HCT116 (cell line): ENCODE data around the gene SCG5. TPM values are rescaled to one million over a fixed set of nuclear protein-coding genes. Genes with fewer than 3 reads are reported as not detected.

Source experiments
- ATAC-seq: fragments of 200-7000 bp; cut with Tn5 transposase; 2 replicates; pipeline ENCODE4 v1.9.1; 2020; ENCODE audit warnings: mild to moderate bottlenecking, moderate library complexity
- BruUV-seq: library from RNA; stranded (reverse); fragments of 400-500 nt; replicated peaks from 2 replicates; lab custom pipeline; 2021; lab: Mats Ljungman, UMichigan
- CTCF ChIA-PET: fragments of 300-600 bp; sonication (Branson Sonifier 250); formaldehyde crosslinking; loops from one replicate; lab custom pipeline; 2021; ENCODE audit warnings: antibody characterized with exemption; lab: Charles Lee
- POLR2A ChIA-PET: fragments of 300-600, 350-600 bp; sonication (Branson Sonifier 250); formaldehyde crosslinking; loops from one replicate; lab custom pipeline; 2021; ENCODE audit warnings: antibody characterized with exemption; lab: Charles Lee
- RAD21 ChIA-PET, 2 experiments: fragments of 300-600 bp; sonication (Branson Sonifier 250); formaldehyde crosslinking; loops; one replicate each; lab custom pipeline; 2023; ENCODE audit warnings: low total read pairs in 2 of 2; ENCODE audit not compliant: uncharacterized antibody in 2 of 2, unreplicated experiment in 2 of 2, low non-redundant PET in 1 of 2; lab: Charles Lee
- DNase-seq: peaks from one replicate; pipeline ENCODE4 v3.0.0-alpha.2; 2010; ENCODE audit warnings: low read depth, low spot score
- H2AFZ ChIP-seq: fragments of 200-600 bp; shearing (Covaris generic), sonication (generic); 2 replicates; pipeline ENCODE4 v1.6.1; 2017; ENCODE audit warnings: low read depth, mixed run types, mixed read lengths, antibody characterized with exemption, low read length; ENCODE audit not compliant: poor library complexity, severe bottlenecking
- H3K27ac ChIP-seq: 2 replicates; pipeline ENCODE4 v1.5.1; 2012; ENCODE audit warnings: low read depth, low read length
- H3K27me3 ChIP-seq: fragments of 200-600 bp; sonication (generic); 2 replicates; pipeline ENCODE4 v1.6.1; 2016; ENCODE audit warnings: mixed run types, low read length, mixed read lengths; ENCODE audit not compliant: insufficient read depth
- H3K36me3 ChIP-seq, 2 experiments: fragments of 200-500 bp in 1 of 2; fragments of 200-600 bp in 1 of 2; sonication (Bioruptor generic) in 1 of 2; sonication (generic) in 1 of 2; 2 replicates each; pipeline versions ENCODE4 v1.5.1 to v1.6.1; 2014 to 2016; ENCODE audit warnings: low read length in 2 of 2, inconsistent platforms in 1 of 2, mixed read lengths in 1 of 2, mixed run types in 1 of 2; ENCODE audit not compliant: insufficient read depth in 2 of 2, control insufficient read depth in 1 of 2
- H3K4me1 ChIP-seq, 2 experiments: fragments of 200-600 bp in 1 of 2; sonication (generic) in 1 of 2; 2 replicates each; pipeline versions ENCODE4 v1.5.1 to v1.6.1; 2012 to 2017; ENCODE audit warnings: low read length in 2 of 2, inconsistent platforms in 1 of 2, mild to moderate bottlenecking in 1 of 2, mixed read lengths in 1 of 2, mixed run types in 1 of 2, moderate library complexity in 1 of 2; ENCODE audit not compliant: insufficient read depth in 2 of 2, control insufficient read depth in 1 of 2
- H3K4me2 ChIP-seq: fragments of 200-600 bp; sonication (generic); 2 replicates; pipeline ENCODE4 v1.6.1; 2017; ENCODE audit warnings: mixed run types, low read length, mixed read lengths
- H3K4me3 ChIP-seq, 2 experiments: fragments of 200-600 bp in 1 of 2; sonication (generic) in 1 of 2; replicated peaks in 1 of 2; 2 replicates each; pipeline ENCODE4 v1.5.1; 2011 to 2016; ENCODE audit warnings: low read length in 2 of 2, control low read depth in 1 of 2, low read depth in 1 of 2, mild to moderate bottlenecking in 1 of 2, mixed read lengths in 1 of 2, mixed run types in 1 of 2
- H3K79me2 ChIP-seq: fragments of 200-600 bp; sonication (generic); 2 replicates; pipeline ENCODE4 v1.6.1; 2017; ENCODE audit warnings: mild to moderate bottlenecking, mixed run types, low read length, moderate library complexity, mixed read lengths; ENCODE audit not compliant: insufficient read depth
- H3K9ac ChIP-seq: fragments of 200-600 bp; sonication (generic); 2 replicates; pipeline ENCODE4 v1.6.1; 2016; ENCODE audit warnings: low read length, mixed read lengths
- H3K9me2 ChIP-seq: fragments of 200-600 bp; sonication (generic), shearing (Covaris generic); 2 replicates; pipeline ENCODE4 v1.6.1; 2017; ENCODE audit warnings: mixed run types, mild to moderate bottlenecking, moderate library complexity; ENCODE audit not compliant: insufficient read depth
- H3K9me3 ChIP-seq, 2 experiments: fragments of 200-500 bp in 1 of 2; fragments of 200-600 bp in 1 of 2; sonication (Bioruptor generic) in 1 of 2; sonication (generic) in 1 of 2; 2 replicates each; pipeline ENCODE4 v1.6.1; 2014 to 2017; ENCODE audit warnings: low read length in 2 of 2, mixed read lengths in 2 of 2, inconsistent platforms in 1 of 2, low read depth in 1 of 2, mild to moderate bottlenecking in 1 of 2, mixed run types in 1 of 2, moderate library complexity in 1 of 2; ENCODE audit not compliant: control insufficient read depth in 1 of 2, insufficient read depth in 1 of 2
- H4K20me1 ChIP-seq: fragments of 200-600 bp; sonication (generic), shearing (Covaris generic); 2 replicates; pipeline ENCODE4 v1.6.1; 2017; ENCODE audit warnings: mixed run types, mild to moderate bottlenecking, moderate library complexity; ENCODE audit not compliant: insufficient read depth
- ATF3 ChIP-seq: IDR thresholded peaks from 2 replicates; pipeline ENCODE4 v1.6.1; 2012
- CEBPB ChIP-seq: IDR thresholded peaks from 2 replicates; pipeline ENCODE4 v1.6.1; 2012; ENCODE audit warnings: low read depth
- CTCF ChIP-seq, 3 experiments: fragments of 200-600 bp in 1 of 3; sonication (generic) in 1 of 3; IDR thresholded peaks in 2 of 3; conservative IDR thresholded peaks in 1 of 3; 2 replicates each; pipeline ENCODE4 v1.5.1; 2012 to 2017; ENCODE audit warnings: low read depth in 2 of 3, low read length in 2 of 3, antibody characterized with exemption in 1 of 3, borderline replicate concordance in 1 of 3, control low read depth in 1 of 3, mild to moderate bottlenecking in 1 of 3, mixed read lengths in 1 of 3, mixed run types in 1 of 3, moderate library complexity in 1 of 3; ENCODE audit not compliant: insufficient read depth in 1 of 3
- EGR1 ChIP-seq: IDR thresholded peaks from 2 replicates; pipeline ENCODE4 v1.6.1; 2012; ENCODE audit warnings: low read depth
- ELF1 ChIP-seq: IDR thresholded peaks from 2 replicates; pipeline ENCODE4 v1.6.1; 2012; ENCODE audit warnings: low read depth, borderline replicate concordance
- EZH2 ChIP-seq: fragments of 200-600 bp; sonication (generic); IDR thresholded peaks from 2 replicates; pipeline ENCODE4 v1.6.1; 2017; ENCODE audit warnings: antibody characterized with exemption, mixed run types
- EZH2phosphoT487 ChIP-seq: fragments of 200-600 bp; IDR thresholded peaks from 2 replicates; pipeline ENCODE4 v1.6.1; 2018; ENCODE audit warnings: antibody characterized with exemption, borderline replicate concordance
- FOSL1 ChIP-seq: IDR thresholded peaks from 2 replicates; pipeline ENCODE4 v1.6.1; 2012; ENCODE audit warnings: low read depth
- JUND ChIP-seq: IDR thresholded peaks from 2 replicates; pipeline ENCODE4 v1.6.1; 2012
- MAX ChIP-seq: IDR thresholded peaks from 2 replicates; pipeline ENCODE4 v1.6.1; 2012
- POLR2A ChIP-seq: IDR thresholded peaks from 2 replicates; pipeline ENCODE4 v1.7.0; 2011; ENCODE audit warnings: borderline replicate concordance; ENCODE audit not compliant: insufficient read depth, insufficient read length; ENCODE audit errors: extremely low read depth
- RAD21 ChIP-seq: IDR thresholded peaks from 2 replicates; pipeline ENCODE4 v1.6.1; 2012; ENCODE audit warnings: low read depth, mild to moderate bottlenecking
- SIN3A ChIP-seq: IDR thresholded peaks from 2 replicates; pipeline ENCODE4 v1.6.1; 2012; ENCODE audit warnings: low read depth
- SP1 ChIP-seq: IDR thresholded peaks from 2 replicates; pipeline ENCODE4 v1.6.1; 2012; ENCODE audit warnings: low read depth
- SRF ChIP-seq: IDR thresholded peaks from 2 replicates; pipeline ENCODE4 v1.6.1; 2012; ENCODE audit warnings: low read depth
- YY1 ChIP-seq: IDR thresholded peaks from 2 replicates; pipeline ENCODE4 v1.6.1; 2011; ENCODE audit warnings: low read length, low read depth, moderate library complexity, mild to moderate bottlenecking; ENCODE audit not compliant: insufficient replicate concordance; ENCODE audit errors: extremely low read depth
- ZFX ChIP-seq: fragments of 450-650 bp; IDR thresholded peaks from 2 replicates; pipeline ENCODE4 v1.6.1; 2017
- ZNF274 ChIP-seq: fragments of 200-500 bp; sonication (Bioruptor generic); IDR thresholded peaks from 2 replicates; pipeline ENCODE4 v1.6.1; 2014; ENCODE audit warnings: mild to moderate bottlenecking, low read depth, low read length, inconsistent platforms
- intact Hi-C: fragments of 100-400 bp; cut with micrococcal nuclease; formaldehyde crosslinking; loops from 2 replicates; pipeline ENCODE4 v1.10.0; 2022
- total RNA-seq: library from RNA; stranded (reverse); gene quantifications from one replicate; pipeline ENCODE4 v1.2.1, GENCODE V29; 2021; ENCODE audit not compliant: unreplicated experiment
- TF ChIP-seq, protein P1 (sequence below): IDR thresholded peaks from 2 replicates; pipeline ENCODE4 v1.6.1; 2011; ENCODE audit warnings: mild to moderate bottlenecking, low read length, moderate library complexity; ENCODE audit not compliant: insufficient replicate concordance; ENCODE audit errors: extremely low read depth

Gene SCG5
- total RNA-seq, 1 experiment from 2014 or later, result 1.7 TPM

GRCh38 chr15:32676169-32676568 is 34.7 kb downstream of the SCG5 start:
- Histone ChIP-seq H3K9me3 (no peaks in the 10 kb centered on the region), H3K4me1 (no peaks in the 10 kb centered on the region), H3K9ac (no peak overlapping the region), H4K20me1 (no peaks in the 10 kb centered on the region), H3K27me3 (no peaks in the 10 kb centered on the region), H3K9me2 (no peaks in the 10 kb centered on the region), H3K36me3 (no peaks in the 10 kb centered on the region), H3K79me2 (no peaks in the 10 kb centered on the region), H3K4me3 (no peak overlapping the region), H3K27ac (no peak overlapping the region), H3K4me2 (no peak overlapping the region), H2AFZ (no peak overlapping the region)
- no TSS peak for BruUV-seq
- TF ChIP-seq, protein P1, sequence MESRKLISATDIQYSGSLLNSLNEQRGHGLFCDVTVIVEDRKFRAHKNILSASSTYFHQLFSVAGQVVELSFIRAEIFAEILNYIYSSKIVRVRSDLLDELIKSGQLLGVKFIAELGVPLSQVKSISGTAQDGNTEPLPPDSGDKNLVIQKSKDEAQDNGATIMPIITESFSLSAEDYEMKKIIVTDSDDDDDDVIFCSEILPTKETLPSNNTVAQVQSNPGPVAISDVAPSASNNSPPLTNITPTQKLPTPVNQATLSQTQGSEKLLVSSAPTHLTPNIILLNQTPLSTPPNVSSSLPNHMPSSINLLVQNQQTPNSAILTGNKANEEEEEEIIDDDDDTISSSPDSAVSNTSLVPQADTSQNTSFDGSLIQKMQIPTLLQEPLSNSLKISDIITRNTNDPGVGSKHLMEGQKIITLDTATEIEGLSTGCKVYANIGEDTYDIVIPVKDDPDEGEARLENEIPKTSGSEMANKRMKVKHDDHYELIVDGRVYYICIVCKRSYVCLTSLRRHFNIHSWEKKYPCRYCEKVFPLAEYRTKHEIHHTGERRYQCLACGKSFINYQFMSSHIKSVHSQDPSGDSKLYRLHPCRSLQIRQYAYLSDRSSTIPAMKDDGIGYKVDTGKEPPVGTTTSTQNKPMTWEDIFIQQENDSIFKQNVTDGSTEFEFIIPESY, result no peak
- TF ChIP-seq EGR1, result no peak
- TF ChIP-seq ATF3, result no peak
- TF ChIP-seq EZH2, result no peak
- no peak for TF ChIP-seq JUND
- no peak for TF ChIP-seq MAX
- TF ChIP-seq SIN3A, result no peak
- no peak for TF ChIP-seq ZFX
- no peak for TF ChIP-seq FOSL1
- TF ChIP-seq YY1, result no peak
- no peak for TF ChIP-seq SP1
- no peak for TF ChIP-seq CEBPB
- no peak for TF ChIP-seq POLR2A
- no peak for TF ChIP-seq ELF1
- TF ChIP-seq EZH2phosphoT487, result no peak
- no peak for TF ChIP-seq SRF
- no peak for TF ChIP-seq RAD21
- TF ChIP-seq CTCF (IDR thresholded peaks at IDR 0.05 in 2 of 3, conservative IDR thresholded peaks at IDR 0.05 in 1 of 3; ENCODE audit: borderline replicate concordance in 1 of 3, insufficient read depth in 1 of 3, low read depth in 2 of 3, low read length in 2 of 3), result no peak
- TF ChIP-seq ZNF274, result no peak
- DNase-seq (no peak), ATAC-seq (no peak)
- ChIA-PET RAD21 (no interaction called here), POLR2A (no interaction called here), CTCF (no interaction called here)
- intact Hi-C loops, result no loop called here
